Liver (tissue), 9 donors: Measurements from ENCODE around the gene DYRK3. TPM values are rescaled to one million over a fixed set of nuclear protein-coding genes. Genes with fewer than 3 reads are reported as not detected.

Source experiments
- DNase-seq: peaks from one replicate; pipeline ENCODE4 v3.0.0-alpha.2; 2017; ENCODE audit warnings: low spot score
- H3K27ac ChIP-seq, 2 donors: one replicate each; pipeline ENCODE4 v1.7.0; 2013; ENCODE audit warnings: inconsistent platforms in 2 of 2, low read length in 2 of 2, control low read depth in 1 of 2, low read depth in 1 of 2, mild to moderate bottlenecking in 1 of 2
- H3K27me3 ChIP-seq, 4 donors: one replicate each; pipeline versions ENCODE4 v1.6.1 to v1.7.0; 2013; ENCODE audit warnings: low read length in 3 of 4, inconsistent platforms in 1 of 4, mild to moderate bottlenecking in 1 of 4, moderate library complexity in 1 of 4; ENCODE audit not compliant: control insufficient read depth in 4 of 4, insufficient read depth in 4 of 4
- H3K36me3 ChIP-seq, 4 donors: one replicate each; pipeline versions ENCODE4 v1.6.1 to v1.7.0; 2013; ENCODE audit warnings: low read length in 3 of 4, mild to moderate bottlenecking in 3 of 4, low read depth in 1 of 4, moderate library complexity in 1 of 4; ENCODE audit not compliant: control insufficient read depth in 4 of 4, insufficient read depth in 3 of 4
- H3K4me1 ChIP-seq, 4 donors: one replicate each; pipeline versions ENCODE4 v1.6.1 to v1.7.0; 2013; ENCODE audit warnings: low read length in 3 of 4, mild to moderate bottlenecking in 3 of 4, moderate library complexity in 1 of 4; ENCODE audit not compliant: control insufficient read depth in 4 of 4, insufficient read depth in 4 of 4
- H3K4me3 ChIP-seq, 3 donors: one replicate each; pipeline versions ENCODE4 v1.6.1 to v1.7.0; 2013; ENCODE audit warnings: low read length in 3 of 3, control low read depth in 1 of 3, low read depth in 1 of 3, mild to moderate bottlenecking in 1 of 3
- H3K9ac ChIP-seq, 2 donors: one replicate each; pipeline ENCODE4 v1.7.0; 2013; ENCODE audit warnings: low read length in 2 of 2, mild to moderate bottlenecking in 2 of 2, moderate library complexity in 2 of 2, control low read depth in 1 of 2, low read depth in 1 of 2
- H3K9me3 ChIP-seq, 4 donors: one replicate each; pipeline versions ENCODE4 v1.6.1 to v1.7.0; 2013; ENCODE audit warnings: low read length in 3 of 4; ENCODE audit not compliant: control insufficient read depth in 4 of 4
- EGR1 ChIP-seq, 2 donors: IDR thresholded peaks; 2 replicates each; pipeline ENCODE4 v1.6.1; 2016 to 2018; ENCODE audit warnings: antibody characterized with exemption in 2 of 2, low read depth in 2 of 2
- FOXA1 ChIP-seq: IDR thresholded peaks from 2 replicates; pipeline ENCODE4 v1.6.1; 2016; ENCODE audit warnings: antibody characterized with exemption
- FOXA2 ChIP-seq: IDR thresholded peaks from 2 replicates; pipeline ENCODE4 v1.6.1; 2016; ENCODE audit warnings: antibody characterized with exemption
- GABPA ChIP-seq, 2 donors: IDR thresholded peaks in 1 of 2; conservative IDR thresholded peaks in 1 of 2; 2 replicates each; pipeline ENCODE4 v1.6.1; 2016; ENCODE audit warnings: antibody characterized with exemption in 2 of 2, mild to moderate bottlenecking in 1 of 2, moderate library complexity in 1 of 2
- HNF4A ChIP-seq, 2 donors: conservative IDR thresholded peaks; 2 replicates each; pipeline ENCODE4 v1.6.1; 2016; ENCODE audit warnings: antibody characterized with exemption in 2 of 2, mild to moderate bottlenecking in 2 of 2
- JUND ChIP-seq, 2 donors: IDR thresholded peaks; 2 replicates each; pipeline ENCODE4 v1.6.1; 2016; ENCODE audit warnings: antibody characterized with exemption in 2 of 2
- NR2F2 ChIP-seq: IDR thresholded peaks from 2 replicates; pipeline ENCODE4 v1.6.1; 2016; ENCODE audit warnings: antibody characterized with exemption
- RXRA ChIP-seq, 2 donors: IDR thresholded peaks; 2 replicates each; pipeline ENCODE4 v1.6.1; 2017 to 2018; ENCODE audit warnings: antibody characterized with exemption in 2 of 2, mild to moderate bottlenecking in 1 of 2
- SP1 ChIP-seq: IDR thresholded peaks from 2 replicates; pipeline ENCODE4 v1.6.1; 2018; ENCODE audit warnings: antibody characterized with exemption, mild to moderate bottlenecking
- TAF1 ChIP-seq: conservative IDR thresholded peaks from 2 replicates; pipeline ENCODE4 v1.6.1; 2016; ENCODE audit warnings: antibody characterized with exemption, mild to moderate bottlenecking
- YY1 ChIP-seq: IDR thresholded peaks from 2 replicates; pipeline ENCODE4 v1.6.1; 2016; ENCODE audit warnings: antibody characterized with exemption, mild to moderate bottlenecking
- polyA plus RNA-seq, 2 donors: library from polyadenylated mRNA; stranded (reverse) in 1 of 2; unstranded in 1 of 2; fragments of 200-250 nt in 1 of 2; fragments of >200 nt in 1 of 2; fragmentation: Nextera tagmentation in 1 of 2; extraction: Ambion mirVana in 1 of 2; gene quantifications; one replicate each; pipeline versions ENCODE4 v1.2.1 to v1.2.3, GENCODE V29; 2013 to 2015
- total RNA-seq, 2 donors: library from RNA; depleted of rRNA; stranded (reverse); fragments of >200 nt; gene quantifications; one replicate each; pipeline ENCODE4 v1.2.3, GENCODE V29; 2014
- TF ChIP-seq, protein P1 (sequence below): fragments of 150-350 bp; IDR thresholded peaks from 2 replicates; pipeline ENCODE4 v1.5.1; 2017; ENCODE audit warnings: improper control_type of control experiment, low read depth, low read length; ENCODE audit not compliant: missing input control
- TF ChIP-seq, protein P2 (sequence below): IDR thresholded peaks from 2 replicates; pipeline ENCODE4 v1.6.1; 2016; ENCODE audit warnings: antibody characterized with exemption
- TF ChIP-seq, protein P3 (sequence below): IDR thresholded peaks from 2 replicates; pipeline ENCODE4 v1.6.1; 2016; ENCODE audit warnings: antibody characterized with exemption, mild to moderate bottlenecking
- TF ChIP-seq, protein P4 (sequence below): IDR thresholded peaks from 2 replicates; pipeline ENCODE4 v1.6.1; 2016; ENCODE audit warnings: antibody characterized with exemption
- TF ChIP-seq, protein P5 (sequence below): IDR thresholded peaks from 2 replicates; pipeline ENCODE4 v1.6.1; 2016; ENCODE audit warnings: antibody characterized with exemption
- donor health status: healthy.
- donor health status: healthy.
- donor health status: healthy.
- donor health status: healthy.
- donor health status: healthy.

Gene DYRK3
- total and polyA plus RNA-seq, 4 donors, result 1.5 to 41.8 (median 5.0) TPM

DNA sequence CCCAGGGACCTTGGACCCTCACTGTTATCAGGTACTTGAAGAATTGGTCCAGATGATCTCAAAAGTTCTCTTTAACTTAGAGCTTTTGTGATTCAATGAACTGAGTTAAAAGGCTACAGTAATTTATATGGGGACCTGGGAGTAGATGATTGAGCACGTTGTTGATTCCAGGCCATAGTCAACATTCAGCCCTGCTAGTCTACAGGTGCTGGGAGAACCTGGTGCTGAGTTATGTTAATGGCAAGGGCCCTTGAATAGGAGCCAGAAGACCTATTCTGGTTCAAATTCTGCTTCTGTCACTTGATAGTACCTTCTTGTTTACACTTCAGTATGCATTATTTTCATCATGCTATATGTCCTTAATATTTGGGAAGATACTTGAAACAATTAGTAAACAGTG, 11.2 kb downstream of the DYRK3 start (continued):
- TF ChIP-seq HNF4A (conservative IDR thresholded peaks at IDR 0.05) (no peak), TAF1 (no peak), EGR1 (IDR thresholded peaks at IDR 0.05; ENCODE audit: low read depth in 2 of 2) (no peak)

DNA sequence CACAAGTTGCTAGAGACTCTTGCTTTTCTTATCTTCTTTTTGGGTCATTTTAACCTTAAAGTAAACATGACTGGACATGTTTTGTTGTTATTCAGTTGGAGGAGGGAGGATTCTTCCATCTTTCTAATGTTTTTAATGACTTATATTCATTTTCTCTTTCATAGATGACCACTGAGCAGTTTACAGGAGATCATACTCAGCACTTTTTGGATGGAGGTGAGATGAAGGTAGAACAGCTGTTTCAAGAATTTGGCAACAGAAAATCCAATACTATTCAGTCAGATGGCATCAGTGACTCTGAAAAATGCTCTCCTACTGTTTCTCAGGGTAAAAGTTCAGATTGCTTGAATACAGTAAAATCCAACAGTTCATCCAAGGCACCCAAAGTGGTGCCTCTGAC, 11.9 kb downstream of the DYRK3 start:
- Histone ChIP-seq H3K9ac (no peak overlapping the region), H3K27me3 (no peaks in the 10 kb centered on the region), H3K36me3 (peaks cover 3 to 7% (median 5%) of the 10 kb centered on the region in 4 donors), H3K4me3 (no peak overlapping the region), H3K27ac (no peak overlapping the region), H3K9me3 (no peaks in the 10 kb centered on the region), H3K4me1 (peaks cover 0 to 2% (median 0%) of the 10 kb centered on the region in 4 donors)
- DNase-seq, result no peak
- no peak for TF ChIP-seq YY1
- TF ChIP-seq EGR1 (IDR thresholded peaks at IDR 0.05; ENCODE audit: low read depth in 2 of 2), result no peak
- no peak for TF ChIP-seq RXRA (IDR thresholded peaks at IDR 0.05)
- TF ChIP-seq SP1, result no peak
- no peak for TF ChIP-seq FOXA2
- TF ChIP-seq, protein P1, sequence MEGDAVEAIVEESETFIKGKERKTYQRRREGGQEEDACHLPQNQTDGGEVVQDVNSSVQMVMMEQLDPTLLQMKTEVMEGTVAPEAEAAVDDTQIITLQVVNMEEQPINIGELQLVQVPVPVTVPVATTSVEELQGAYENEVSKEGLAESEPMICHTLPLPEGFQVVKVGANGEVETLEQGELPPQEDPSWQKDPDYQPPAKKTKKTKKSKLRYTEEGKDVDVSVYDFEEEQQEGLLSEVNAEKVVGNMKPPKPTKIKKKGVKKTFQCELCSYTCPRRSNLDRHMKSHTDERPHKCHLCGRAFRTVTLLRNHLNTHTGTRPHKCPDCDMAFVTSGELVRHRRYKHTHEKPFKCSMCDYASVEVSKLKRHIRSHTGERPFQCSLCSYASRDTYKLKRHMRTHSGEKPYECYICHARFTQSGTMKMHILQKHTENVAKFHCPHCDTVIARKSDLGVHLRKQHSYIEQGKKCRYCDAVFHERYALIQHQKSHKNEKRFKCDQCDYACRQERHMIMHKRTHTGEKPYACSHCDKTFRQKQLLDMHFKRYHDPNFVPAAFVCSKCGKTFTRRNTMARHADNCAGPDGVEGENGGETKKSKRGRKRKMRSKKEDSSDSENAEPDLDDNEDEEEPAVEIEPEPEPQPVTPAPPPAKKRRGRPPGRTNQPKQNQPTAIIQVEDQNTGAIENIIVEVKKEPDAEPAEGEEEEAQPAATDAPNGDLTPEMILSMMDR, result no peak
- TF ChIP-seq, protein P2, sequence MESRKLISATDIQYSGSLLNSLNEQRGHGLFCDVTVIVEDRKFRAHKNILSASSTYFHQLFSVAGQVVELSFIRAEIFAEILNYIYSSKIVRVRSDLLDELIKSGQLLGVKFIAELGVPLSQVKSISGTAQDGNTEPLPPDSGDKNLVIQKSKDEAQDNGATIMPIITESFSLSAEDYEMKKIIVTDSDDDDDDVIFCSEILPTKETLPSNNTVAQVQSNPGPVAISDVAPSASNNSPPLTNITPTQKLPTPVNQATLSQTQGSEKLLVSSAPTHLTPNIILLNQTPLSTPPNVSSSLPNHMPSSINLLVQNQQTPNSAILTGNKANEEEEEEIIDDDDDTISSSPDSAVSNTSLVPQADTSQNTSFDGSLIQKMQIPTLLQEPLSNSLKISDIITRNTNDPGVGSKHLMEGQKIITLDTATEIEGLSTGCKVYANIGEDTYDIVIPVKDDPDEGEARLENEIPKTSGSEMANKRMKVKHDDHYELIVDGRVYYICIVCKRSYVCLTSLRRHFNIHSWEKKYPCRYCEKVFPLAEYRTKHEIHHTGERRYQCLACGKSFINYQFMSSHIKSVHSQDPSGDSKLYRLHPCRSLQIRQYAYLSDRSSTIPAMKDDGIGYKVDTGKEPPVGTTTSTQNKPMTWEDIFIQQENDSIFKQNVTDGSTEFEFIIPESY, result no peak
- TF ChIP-seq, protein P3, sequence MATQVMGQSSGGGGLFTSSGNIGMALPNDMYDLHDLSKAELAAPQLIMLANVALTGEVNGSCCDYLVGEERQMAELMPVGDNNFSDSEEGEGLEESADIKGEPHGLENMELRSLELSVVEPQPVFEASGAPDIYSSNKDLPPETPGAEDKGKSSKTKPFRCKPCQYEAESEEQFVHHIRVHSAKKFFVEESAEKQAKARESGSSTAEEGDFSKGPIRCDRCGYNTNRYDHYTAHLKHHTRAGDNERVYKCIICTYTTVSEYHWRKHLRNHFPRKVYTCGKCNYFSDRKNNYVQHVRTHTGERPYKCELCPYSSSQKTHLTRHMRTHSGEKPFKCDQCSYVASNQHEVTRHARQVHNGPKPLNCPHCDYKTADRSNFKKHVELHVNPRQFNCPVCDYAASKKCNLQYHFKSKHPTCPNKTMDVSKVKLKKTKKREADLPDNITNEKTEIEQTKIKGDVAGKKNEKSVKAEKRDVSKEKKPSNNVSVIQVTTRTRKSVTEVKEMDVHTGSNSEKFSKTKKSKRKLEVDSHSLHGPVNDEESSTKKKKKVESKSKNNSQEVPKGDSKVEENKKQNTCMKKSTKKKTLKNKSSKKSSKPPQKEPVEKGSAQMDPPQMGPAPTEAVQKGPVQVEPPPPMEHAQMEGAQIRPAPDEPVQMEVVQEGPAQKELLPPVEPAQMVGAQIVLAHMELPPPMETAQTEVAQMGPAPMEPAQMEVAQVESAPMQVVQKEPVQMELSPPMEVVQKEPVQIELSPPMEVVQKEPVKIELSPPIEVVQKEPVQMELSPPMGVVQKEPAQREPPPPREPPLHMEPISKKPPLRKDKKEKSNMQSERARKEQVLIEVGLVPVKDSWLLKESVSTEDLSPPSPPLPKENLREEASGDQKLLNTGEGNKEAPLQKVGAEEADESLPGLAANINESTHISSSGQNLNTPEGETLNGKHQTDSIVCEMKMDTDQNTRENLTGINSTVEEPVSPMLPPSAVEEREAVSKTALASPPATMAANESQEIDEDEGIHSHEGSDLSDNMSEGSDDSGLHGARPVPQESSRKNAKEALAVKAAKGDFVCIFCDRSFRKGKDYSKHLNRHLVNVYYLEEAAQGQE, result no peak
- TF ChIP-seq, protein P4, sequence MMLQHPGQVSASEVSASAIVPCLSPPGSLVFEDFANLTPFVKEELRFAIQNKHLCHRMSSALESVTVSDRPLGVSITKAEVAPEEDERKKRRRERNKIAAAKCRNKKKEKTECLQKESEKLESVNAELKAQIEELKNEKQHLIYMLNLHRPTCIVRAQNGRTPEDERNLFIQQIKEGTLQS, result no peak
- TF ChIP-seq TAF1, result no peak
- TF ChIP-seq GABPA (IDR thresholded peaks at IDR 0.05 in 1 of 2, conservative IDR thresholded peaks at IDR 0.05 in 1 of 2), result no peak
- no peak for TF ChIP-seq NR2F2
- TF ChIP-seq HNF4A (conservative IDR thresholded peaks at IDR 0.05), result no peak
- TF ChIP-seq FOXA1, result no peak
- TF ChIP-seq, protein P5, sequence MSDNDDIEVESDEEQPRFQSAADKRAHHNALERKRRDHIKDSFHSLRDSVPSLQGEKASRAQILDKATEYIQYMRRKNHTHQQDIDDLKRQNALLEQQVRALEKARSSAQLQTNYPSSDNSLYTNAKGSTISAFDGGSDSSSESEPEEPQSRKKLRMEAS, result no peak
- no peak for TF ChIP-seq JUND (IDR thresholded peaks at IDR 0.05)
